NCI-H1436 (cell line): Measurements from ENCODE around the gene ODF2.
"Not testable (repeated sequence)": the region's sequence is repeated elsewhere in the genome, so short reads cannot be mapped to it uniquely, and the experiment has no call there.

Experiments used
- DNase-seq: peaks from one replicate; lab custom pipeline; 2025; lab: John Stamatoyannopoulos, UW

Gene ODF2

GRCh38 chr9:128424268-128424780 is 31.5 kb upstream of the ODF2 start:
- no peak for DNase-seq

GRCh38 chr9:128428644-128429512 is 26.9 kb upstream of the ODF2 start:
- DNase-seq = no peak

DNA sequence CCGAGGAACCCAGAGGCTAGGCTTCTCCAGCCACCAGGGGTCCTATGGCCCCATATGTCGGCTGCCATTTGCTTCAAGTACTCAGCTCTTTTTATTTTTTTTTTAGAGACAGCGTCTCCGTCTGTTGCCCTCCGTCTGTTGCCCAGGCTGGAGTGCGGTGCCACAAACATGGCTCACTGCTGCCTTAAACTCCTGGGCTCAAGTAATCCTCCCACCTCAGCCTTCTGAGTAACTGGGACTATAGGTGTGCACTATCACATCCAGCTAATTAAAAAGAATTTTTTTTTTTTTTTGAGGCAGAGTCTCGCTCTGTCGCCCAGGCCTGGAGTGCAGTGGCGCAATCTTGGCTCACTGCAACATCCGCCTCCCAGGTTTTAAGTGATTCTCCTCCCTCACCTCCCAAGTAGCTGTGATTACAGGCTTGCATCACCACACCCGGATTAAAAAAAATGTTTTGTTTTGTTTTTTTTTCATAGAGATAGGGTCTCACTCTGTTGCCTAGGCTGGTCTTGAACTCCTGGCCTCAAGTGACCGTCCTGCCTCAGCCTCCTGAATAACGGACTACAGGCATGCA is 26.2 kb upstream of the ODF2 start:
- no peak for DNase-seq

GRCh38 chr9:128431207-128431606 is 24.6 kb upstream of the ODF2 start:
- DNase-seq = no peak

GRCh38 chr9:128434340-128434739 is 21.5 kb upstream of the ODF2 start:
- no peak for DNase-seq

- DNase-seq = no peak
Measured at GRCh38 chr9:128435611-128436010, 20.2 kb upstream of the ODF2 start.

- peak; percentile 77 for DNase-seq
Measured at GRCh38 chr9:128438343-128439109, 17.3 kb upstream of the ODF2 start.

DNA sequence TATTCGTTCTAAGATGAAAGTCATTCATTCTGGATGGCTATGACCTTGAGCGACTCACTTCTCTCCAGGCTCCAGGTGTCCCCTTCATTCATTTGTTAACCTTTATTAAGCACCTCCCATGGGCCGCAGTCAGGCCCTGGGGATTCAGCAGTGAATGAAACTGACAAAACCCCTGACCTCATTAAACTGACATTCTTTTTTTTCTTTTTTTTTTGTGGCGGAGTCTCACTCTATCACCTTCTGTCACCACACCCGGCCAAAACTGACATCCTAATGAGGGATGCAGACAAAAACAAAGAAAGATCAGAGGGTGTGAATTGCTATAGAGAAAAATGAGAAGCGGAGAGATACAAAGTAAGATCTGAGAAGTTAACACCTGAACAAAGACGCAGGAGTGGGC is 16.5 kb upstream of the ODF2 start:
- no peak for DNase-seq

- no peak for DNase-seq
Measured at GRCh38 chr9:128442150-128442549, 13.7 kb upstream of the ODF2 start.

- not testable (repeated sequence) for DNase-seq
Measured at GRCh38 chr9:128446505-128446904, 9.3 kb upstream of the ODF2 start.

- no peak for DNase-seq
Measured at GRCh38 chr9:128448746-128449145, 7.1 kb upstream of the ODF2 start.

- no peak for DNase-seq
Measured at GRCh38 chr9:128454991-128455390, 815 bp upstream of the ODF2 start.

GRCh38 chr9:128456613-128457061 is 831 bp downstream of the ODF2 start:
- DNase-seq = peak; percentile 76

- no peak for DNase-seq
Measured at GRCh38 chr9:128457207-128457606, 1.4 kb downstream of the ODF2 start.

DNA sequence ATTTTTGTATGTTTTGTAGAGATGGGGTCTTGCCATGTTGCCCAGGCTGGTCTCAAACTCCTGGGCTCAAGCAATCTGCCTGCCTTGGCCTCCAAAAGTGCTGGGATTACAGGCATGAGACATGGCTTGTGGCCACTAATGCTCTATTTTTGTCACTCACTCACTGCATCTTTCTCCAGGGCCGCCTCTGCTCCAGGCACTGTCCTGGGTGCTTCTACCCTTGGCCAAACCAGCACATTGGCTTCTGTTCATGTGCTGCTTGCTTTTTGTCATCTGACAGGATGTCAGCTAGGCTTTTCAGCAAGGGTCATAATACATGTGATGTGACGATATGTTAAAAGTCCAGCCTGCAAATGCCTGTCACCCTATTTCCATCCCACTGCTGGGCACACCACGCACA is 3.2 kb downstream of the ODF2 start:
- DNase-seq = no peak

- no peak for DNase-seq
Measured at GRCh38 chr9:128469070-128469469, 13.3 kb downstream of the ODF2 start.

- no peak for DNase-seq
Measured at GRCh38 chr9:128470560-128470959, 14.8 kb downstream of the ODF2 start.

DNA sequence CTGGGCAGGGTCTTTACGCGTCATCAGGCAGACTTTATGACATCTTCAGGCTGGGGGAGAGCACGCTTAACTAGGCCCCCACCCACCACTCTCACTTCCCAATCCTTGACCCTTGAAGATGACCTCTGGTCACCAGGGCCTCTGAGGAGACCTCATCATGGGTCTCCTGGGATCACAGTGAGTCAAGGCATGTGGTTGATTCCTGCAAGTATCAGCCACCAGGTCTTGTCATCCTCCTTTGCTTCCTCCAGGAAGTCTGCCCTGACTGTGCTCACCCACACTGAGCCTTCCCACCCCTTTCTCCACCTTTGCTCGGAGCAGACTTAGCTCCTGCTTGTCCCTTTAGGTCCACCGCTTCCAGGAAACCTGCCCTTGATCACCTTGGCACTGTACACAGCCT is 17.3 kb downstream of the ODF2 start:
- DNase-seq = no peak

GRCh38 chr9:128475867-128476266 is 20.1 kb downstream of the ODF2 start:
- DNase-seq = no peak

GRCh38 chr9:128479262-128479661 is 23.5 kb downstream of the ODF2 start:
- DNase-seq = no peak

- no peak for DNase-seq
Measured at GRCh38 chr9:128481561-128481960, 25.8 kb downstream of the ODF2 start.

- no peak for DNase-seq
Measured at GRCh38 chr9:128482186-128482585, 26.4 kb downstream of the ODF2 start.
